Measurements from ENCODE around the gene PPFIBP1.

GRCh38 chr12:27673101-27673718 lies 149.2 kb downstream of the PPFIBP1 start:
- TF ChIP-seq ARHGAP35 (IDR thresholded peaks at IDR 0.05; ENCODE audit: partially characterized antibody), result no peak
- no peak for TF ChIP-seq CTCF (IDR thresholded peaks at IDR 0.05 in 2 of 3, conservative IDR thresholded peaks at IDR 0.05 in 1 of 3; ENCODE audit: insufficient read depth in 2 of 3, low read depth in 1 of 3, low read length in 3 of 3)
- TF ChIP-seq ZNF263 (CRISPR knock-in tag; IDR thresholded peaks at IDR 0.05; ENCODE audit: borderline replicate concordance), result no peak
- TF ChIP-seq ZHX1 (conservative IDR thresholded peaks at IDR 0.05; ENCODE audit: low read length), result no peak

Measured in K562 (cell line).